GM19467 (cell line): ENCODE results near the gene OR1N1.
"Not testable (repeated sequence)": the region's sequence is repeated elsewhere in the genome, so short reads cannot be mapped to it uniquely, and the experiment has no call there.

Experiments used
- ATAC-seq: cut with Tn5 transposase; IDR thresholded peaks from one replicate; pipeline ENCODE4 v1.9.1; 2021; ENCODE audit warnings: mild to moderate bottlenecking, moderate library complexity; ENCODE audit not compliant: unreplicated experiment

The OR1N1 gene

GRCh38 chr9:122527193-122527592 lies at the start of gene OR1N1:
OR1N1 (minus strand) TSS chr9:122527293; CDS start chr9:122527293, 0 bp downstream.
- ATAC-seq, result no peak

DNA sequence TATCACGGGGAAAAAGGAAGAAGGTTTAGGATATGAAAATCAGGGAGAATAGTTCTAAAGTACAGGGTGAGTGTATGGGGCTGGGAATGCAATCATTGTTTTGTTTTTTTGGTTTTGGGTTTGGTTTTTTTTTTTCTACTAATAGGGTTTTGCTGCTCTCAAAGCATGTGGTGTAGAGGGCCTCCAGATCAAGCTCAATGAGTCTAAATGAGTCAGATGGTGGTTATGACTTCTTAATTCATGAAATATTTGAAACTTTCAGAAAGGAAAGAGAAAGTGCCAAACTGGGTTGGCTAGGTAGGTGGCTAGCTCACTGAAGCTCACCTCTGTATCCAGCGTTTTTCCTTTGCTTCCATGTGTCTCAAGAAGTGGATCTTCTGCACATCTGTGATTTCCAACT lies 45.4 kb upstream of the OR1N1 start:
- ATAC-seq, result no peak

DNA sequence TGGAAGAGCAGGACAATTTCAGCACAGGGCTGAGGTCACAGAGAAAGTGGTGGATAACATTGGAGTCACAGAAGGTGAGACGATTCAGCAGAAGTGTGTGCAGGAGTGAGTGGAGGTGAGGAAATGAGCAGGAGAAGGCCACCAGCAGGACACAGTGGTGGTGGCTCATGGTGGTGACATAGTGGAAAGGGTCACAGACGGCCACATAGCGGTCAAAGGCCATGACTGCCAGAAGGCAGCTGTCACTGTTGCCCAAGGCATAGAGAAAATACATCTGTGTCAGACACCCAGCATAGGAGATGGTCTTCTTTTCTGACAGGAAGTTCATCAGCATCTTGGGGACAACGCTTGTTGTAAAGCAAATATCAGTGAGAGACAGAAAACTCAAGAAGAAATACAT lies 40.8 kb upstream of the OR1N1 start:
- ATAC-seq, result no peak

DNA sequence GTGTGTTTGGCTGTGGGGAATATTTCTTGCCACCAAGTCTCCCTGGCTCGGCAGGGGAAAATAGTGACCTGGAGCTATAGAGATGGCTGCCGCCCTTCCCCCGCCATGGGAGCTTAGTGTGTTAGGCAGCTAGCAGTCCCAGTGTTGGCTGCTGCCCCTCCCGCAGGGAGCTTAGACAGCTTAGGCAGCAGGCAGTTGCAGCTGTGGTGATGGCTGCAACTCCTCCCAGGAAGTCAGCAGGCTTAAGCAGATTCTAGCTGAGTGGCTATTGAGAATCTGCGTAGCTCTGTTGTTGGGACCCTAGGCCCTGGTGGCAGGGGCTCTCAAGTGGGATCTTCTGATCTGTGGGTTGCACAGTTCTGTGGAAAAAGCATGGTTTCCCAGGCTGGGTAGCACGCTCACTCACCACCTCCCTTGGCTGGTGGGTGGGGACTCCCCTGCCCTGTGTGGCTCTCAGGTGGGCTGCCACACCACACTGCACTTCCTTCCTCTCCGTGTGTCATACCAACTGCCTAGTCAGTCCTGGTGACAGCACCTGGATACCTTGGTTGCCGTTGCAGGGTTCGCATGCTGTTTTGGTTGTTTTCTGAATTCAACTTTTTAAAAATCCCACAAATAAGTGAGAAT lies 35.2 kb upstream of the OR1N1 start:
- ATAC-seq, result no peak

DNA sequence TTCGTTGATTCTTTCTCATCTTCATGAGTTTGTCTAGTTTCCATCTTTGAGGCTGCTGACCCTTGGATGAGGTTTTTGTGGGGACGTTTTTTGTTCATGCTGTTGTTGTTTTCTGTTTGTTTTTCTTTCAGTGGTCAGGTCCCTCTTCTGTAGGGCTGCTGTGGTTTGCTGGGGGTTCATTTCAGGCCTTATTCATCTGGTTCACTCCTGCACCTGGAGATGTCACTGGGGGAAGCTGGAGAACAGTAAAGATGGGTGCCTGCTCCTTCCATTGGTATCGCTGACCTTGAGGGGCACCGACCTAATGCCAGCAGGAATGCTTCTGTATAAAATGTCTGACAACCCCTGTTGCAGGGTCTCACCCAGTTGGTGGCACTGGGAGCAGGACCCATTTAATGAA lies 34.4 kb upstream of the OR1N1 start:
- no peak for ATAC-seq

DNA sequence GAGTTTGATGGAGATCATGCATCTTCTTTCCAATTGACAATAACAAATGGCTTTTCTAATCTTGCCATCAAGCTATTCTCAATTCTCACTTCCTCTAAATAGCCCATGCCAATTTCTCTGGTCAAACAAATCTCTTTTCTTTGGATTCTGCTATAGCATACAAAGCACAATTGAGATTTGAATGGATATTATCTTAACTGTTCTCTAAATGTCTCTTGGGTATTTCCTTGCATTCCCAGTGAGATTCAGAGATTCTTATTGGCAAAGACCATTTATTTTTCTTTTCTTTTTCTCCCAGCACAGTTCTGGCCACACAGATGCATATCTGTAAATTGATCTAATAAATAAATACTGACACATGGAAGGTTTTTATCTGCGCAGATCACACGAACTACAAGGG lies 25.7 kb upstream of the OR1N1 start, which contains the start of gene OR1N2:
Gene OR1N2 (plus strand): TSS at position 301 of the 400 bp plus-strand sequence. CDS start 100 bp downstream, outside the sequence.
- no peak for ATAC-seq

DNA sequence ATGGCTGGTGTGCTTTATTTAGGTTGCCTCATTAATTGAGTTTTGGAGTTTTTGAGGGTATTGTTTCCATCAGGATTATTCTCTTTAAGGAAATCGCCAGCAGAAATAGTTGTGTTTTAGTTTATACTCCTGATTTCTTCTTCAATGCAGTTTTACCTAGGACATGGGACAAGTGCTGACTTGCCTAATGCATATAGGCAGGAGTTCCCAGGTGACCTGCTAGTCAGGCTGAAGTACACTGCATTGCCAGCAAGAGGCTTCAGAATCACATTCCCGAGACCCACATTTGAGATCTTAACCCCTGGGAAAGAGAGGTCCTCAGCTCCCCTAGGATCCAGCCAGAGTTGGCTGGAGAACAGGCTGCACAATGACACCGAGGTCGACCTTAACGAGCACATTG lies 24.3 kb upstream of the OR1N1 start:
- ATAC-seq, result no peak

GRCh38 chr9:122546196-122546595 lies 19.1 kb upstream of the OR1N1 start:
- ATAC-seq, result no peak

DNA sequence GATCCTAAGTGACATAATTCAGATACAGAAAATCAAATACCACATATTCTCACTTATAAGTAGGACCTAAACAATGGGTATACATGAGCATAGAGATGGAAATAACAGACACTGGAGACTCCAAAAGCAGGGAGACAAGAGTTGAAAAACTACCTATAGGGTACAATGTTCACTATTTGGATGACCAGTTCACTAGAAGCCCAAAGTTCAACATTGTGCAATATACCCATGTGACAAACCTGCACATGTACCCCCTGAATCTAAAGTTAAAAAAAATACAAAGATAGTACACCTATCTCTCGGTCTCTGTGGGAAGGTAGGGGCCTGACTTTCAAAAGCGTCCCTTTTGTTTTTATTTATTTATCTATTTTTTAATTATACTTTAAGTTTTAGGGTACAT lies 11.7 kb upstream of the OR1N1 start:
- ATAC-seq, result no peak

GRCh38 chr9:122537066-122537465 lies 10.0 kb upstream of the OR1N1 start:
- ATAC-seq, result not testable (repeated sequence)

GRCh38 chr9:122536134-122536533 lies 9.0 kb upstream of the OR1N1 start:
- ATAC-seq, result no peak

GRCh38 chr9:122531157-122531556 lies 4.1 kb upstream of the OR1N1 start:
- ATAC-seq, result not testable (repeated sequence)

GRCh38 chr9:122526602-122527001 lies 491 bp downstream of the OR1N1 start:
- ATAC-seq, result no peak

DNA sequence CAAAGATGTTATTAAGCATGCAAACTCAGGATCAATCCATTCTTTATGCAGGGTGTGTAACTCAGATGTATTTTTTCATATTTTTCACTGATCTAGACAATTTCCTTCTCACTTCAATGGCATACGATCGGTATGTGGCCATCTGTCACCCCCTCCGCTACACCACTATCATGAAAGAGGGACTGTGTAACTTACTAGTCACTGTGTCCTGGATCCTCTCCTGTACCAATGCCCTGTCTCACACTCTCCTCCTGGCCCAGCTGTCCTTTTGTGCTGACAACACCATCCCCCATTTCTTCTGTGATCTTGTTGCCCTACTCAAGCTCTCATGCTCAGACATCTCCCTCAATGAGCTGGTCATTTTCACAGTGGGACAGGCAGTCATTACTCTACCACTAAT lies 7.7 kb downstream of the OR1N1 start:
- ATAC-seq, result no peak

- ATAC-seq, result no peak
These were observed 8.3 kb downstream of the OR1N1 start, which contains the start of gene OR1J4 for GRCh38 chr9:122518841-122519240. OR1J4 (plus strand) TSS chr9:122519141; CDS start chr9:122519141, 0 bp downstream.

GRCh38 chr9:122518226-122518625 lies 8.9 kb downstream of the OR1N1 start:
- no peak for ATAC-seq

DNA sequence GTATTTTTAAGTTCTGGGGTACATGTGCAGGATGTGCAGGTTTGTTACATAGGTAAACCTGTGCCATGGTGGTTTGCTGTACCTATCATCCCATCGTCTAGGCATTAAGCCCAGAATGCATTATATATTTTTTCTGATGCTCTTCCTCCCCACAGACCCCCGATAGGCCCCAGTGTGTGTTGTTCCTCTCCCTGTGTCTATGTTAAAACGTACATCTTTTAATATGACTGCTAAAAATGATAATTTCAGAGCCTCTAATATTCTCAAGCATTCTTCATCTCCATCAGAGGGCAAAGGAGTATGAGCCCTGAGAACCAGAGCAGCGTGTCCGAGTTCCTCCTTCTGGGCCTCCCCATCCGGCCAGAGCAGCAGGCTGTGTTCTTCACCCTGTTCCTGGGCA lies 16.6 kb downstream of the OR1N1 start, which contains the start of gene OR1J2:
Gene OR1J2 (plus strand): TSS at position 301 of the 400 bp plus-strand sequence. CDS start 0 bp downstream, at position 301.
- no peak for ATAC-seq

DNA sequence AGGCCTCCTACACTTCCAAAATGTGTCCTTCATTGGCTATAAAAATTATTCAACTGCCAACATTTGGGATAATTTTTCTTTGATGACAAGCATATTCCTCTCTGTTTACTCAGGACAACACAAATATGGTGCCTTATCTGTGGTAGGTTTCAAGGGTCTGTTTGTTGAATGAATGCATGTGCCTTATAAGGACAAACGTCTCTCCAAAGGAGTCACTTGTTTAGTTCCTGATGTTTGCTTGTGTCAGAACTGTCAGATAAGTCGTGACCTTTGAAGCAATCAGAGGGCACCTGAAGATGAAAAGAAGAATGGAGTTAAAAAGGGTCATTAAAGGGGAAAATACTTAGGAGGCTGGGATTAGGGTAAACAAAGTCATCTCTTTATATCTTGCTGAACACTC lies 20.1 kb downstream of the OR1N1 start:
- no peak for ATAC-seq

DNA sequence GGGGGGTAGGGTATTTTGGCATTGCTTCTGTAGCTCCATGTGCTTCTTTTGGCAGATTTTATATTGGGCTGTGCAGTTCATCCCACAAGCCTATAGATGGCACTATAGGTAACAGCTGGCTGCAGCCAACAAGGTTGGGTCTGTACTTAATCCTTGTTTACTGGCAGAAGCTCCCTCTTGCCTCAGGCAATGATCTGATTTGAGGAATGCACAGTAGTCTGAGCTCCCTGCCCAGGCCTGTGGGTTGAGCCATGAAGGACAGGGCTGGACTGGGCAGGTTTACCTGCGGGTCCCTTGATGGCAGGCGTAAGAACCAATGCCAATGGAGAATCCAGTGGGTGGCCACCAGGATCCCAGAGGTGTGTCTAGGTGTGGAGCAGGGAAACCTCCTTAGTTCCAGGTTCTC lies 28.2 kb downstream of the OR1N1 start:
- no peak for ATAC-seq

- no peak for ATAC-seq
These were observed 48.0 kb downstream of the OR1N1 start for GRCh38 chr9:122479062-122479461.

DNA sequence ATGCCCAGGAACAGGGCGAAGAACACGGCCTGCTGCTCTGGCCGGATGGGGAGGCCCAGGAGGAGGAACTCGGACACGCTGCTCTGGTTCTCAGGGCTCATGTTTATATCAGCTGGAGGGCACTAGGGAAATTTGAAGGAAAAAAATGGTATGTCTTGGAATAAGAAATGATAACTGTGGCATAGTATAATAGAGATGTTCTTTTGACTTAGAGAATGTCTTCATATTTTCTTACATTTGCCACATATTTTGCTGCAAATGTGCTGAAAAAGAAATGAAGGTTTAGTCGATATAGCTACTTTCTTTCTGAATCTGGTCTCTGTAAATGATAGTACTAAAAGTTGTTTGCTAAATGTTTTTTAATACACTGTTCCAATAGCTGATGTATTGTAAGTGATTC lies 49.3 kb downstream of the OR1N1 start, which contains the start of gene OR1J1:
Gene OR1J1 (minus strand): TSS at position 101 of the 400 bp plus-strand sequence. CDS start 0 bp downstream, at position 101.
- no peak for ATAC-seq

DNA sequence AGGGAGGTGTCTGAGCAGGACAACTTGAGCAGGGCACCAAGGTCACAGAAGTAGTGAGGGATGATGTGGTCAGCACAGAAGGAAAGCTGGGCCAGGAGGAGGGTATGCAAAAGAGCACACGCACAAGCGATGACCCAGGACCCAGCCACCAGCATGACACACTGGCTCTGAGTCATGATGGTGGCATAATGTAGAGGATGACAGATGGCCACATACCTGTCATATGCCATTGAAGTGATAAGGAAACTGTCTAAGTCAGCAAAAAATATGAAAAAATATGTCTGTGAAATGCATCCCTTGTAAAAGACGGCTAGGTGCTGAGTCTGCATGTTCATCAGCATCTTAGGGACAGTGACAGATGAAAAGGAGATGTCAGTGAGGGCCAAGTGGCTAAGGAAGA lies 49.7 kb downstream of the OR1N1 start:
- ATAC-seq, result no peak
